A549 (cell line): ENCODE results near the gene HDAC1. TPM values are rescaled to one million over a fixed set of nuclear protein-coding genes. Genes with fewer than 3 reads are reported as not detected.
A peak's percentile ranks its signal among the peaks of the same experiment; 100 is the strongest.

ENCODE experiments used
- BHLHE40 ChIP-seq: IDR thresholded peaks from 2 replicates; pipeline ENCODE4 v1.6.1; 2012; ENCODE audit warnings: low read depth, low read length, inconsistent platforms
- CBX2 ChIP-seq: fragments of 200-600 bp; sonication (generic); IDR thresholded peaks from 2 replicates; pipeline ENCODE4 v1.6.1; 2016; ENCODE audit warnings: low read depth, mild to moderate bottlenecking, borderline replicate concordance
- CHD2 ChIP-seq: fragments of 150-350 bp; IDR thresholded peaks from 2 replicates; pipeline ENCODE4 v1.6.1; 2014; ENCODE audit warnings: low read length; ENCODE audit not compliant: partially characterized antibody
- EHMT2 ChIP-seq: fragments of 200-600 bp; sonication (generic); IDR thresholded peaks from 2 replicates; pipeline ENCODE4 v1.6.1; 2016; ENCODE audit warnings: antibody characterized with exemption, low read depth, mild to moderate bottlenecking, moderate library complexity
- ELK1 ChIP-seq: fragments of 150-350 bp; IDR thresholded peaks from 2 replicates; pipeline ENCODE4 v1.6.1; 2014; ENCODE audit warnings: low read depth, mild to moderate bottlenecking, low read length
- HDAC2 ChIP-seq: fragments of 200-600 bp; sonication (generic); IDR thresholded peaks from 2 replicates; pipeline ENCODE4 v1.6.1; 2016
- MAZ ChIP-seq: fragments of 150-350 bp; IDR thresholded peaks from 2 replicates; pipeline ENCODE4 v1.6.1; 2014; ENCODE audit warnings: antibody characterized with exemption, low read depth, low read length, borderline replicate concordance
- MYC ChIP-seq: IDR thresholded peaks from 2 replicates; pipeline ENCODE4 v1.6.1; 2012; ENCODE audit warnings: mild to moderate bottlenecking, inconsistent platforms, low read length, improper control_type of control experiment, borderline replicate concordance
- PHF8 ChIP-seq: fragments of 200-600 bp; sonication (generic); IDR thresholded peaks from 2 replicates; pipeline ENCODE4 v1.6.1; 2016; ENCODE audit warnings: low read depth, mild to moderate bottlenecking, antibody characterized with exemption, moderate library complexity, borderline replicate concordance
- REST ChIP-seq: fragments of 200-600 bp; sonication (generic); IDR thresholded peaks from 2 replicates; pipeline ENCODE4 v1.6.1; 2016; ENCODE audit warnings: antibody characterized with exemption, mild to moderate bottlenecking, moderate library complexity
- RFX5 ChIP-seq: fragments of 450-650 bp; IDR thresholded peaks from 2 replicates; pipeline ENCODE4 v1.7.1; 2014; ENCODE audit warnings: antibody characterized with exemption, mild to moderate bottlenecking, moderate library complexity
- RNF2 ChIP-seq: fragments of 200-600 bp; sonication (generic); IDR thresholded peaks from 2 replicates; pipeline ENCODE4 v1.6.1; 2016; ENCODE audit warnings: low read depth, mild to moderate bottlenecking, antibody characterized with exemption, moderate library complexity, borderline replicate concordance
- ZFP36 ChIP-seq: fragments of 450-650 bp; IDR thresholded peaks from 2 replicates; pipeline ENCODE4 v1.6.1; 2014; ENCODE audit warnings: borderline replicate concordance; ENCODE audit not compliant: partially characterized antibody
- polyA plus RNA-seq, 4 experiments: library from polyadenylated mRNA; depleted of rRNA in 3 of 4; stranded (reverse); fragments of >200 nt; fragmentation: RNase III in 1 of 4; extraction: RNeasy Plus Mini Kit Qiagen cat#74134 plus additional on column Dnase treatment in 1 of 4; gene quantifications; 2 replicates in 3 of 4; 3 replicates in 1 of 4; pipeline ENCODE4 v1.2.3, GENCODE V29; 2011 to 2017
- TF ChIP-seq, protein P1 (sequence below): fragments of 250-450 bp; sonication (Bioruptor Pico); IDR thresholded peaks from 2 replicates; pipeline ENCODE4 v1.5.0; 2020; ENCODE audit warnings: low read depth, mild to moderate bottlenecking, moderate library complexity
- TF ChIP-seq, protein P2 (sequence below): fragments of >200 bp; sonication (Bioruptor Twin); formaldehyde crosslinking; IDR thresholded peaks from 3 replicates; pipeline ENCODE4 v1.6.1; 2016
- TF ChIP-seq, protein P3 (sequence below): fragments of 250-450 bp; sonication (Bioruptor Pico); IDR thresholded peaks from 2 replicates; pipeline ENCODE4 v1.5.0; 2021; ENCODE audit warnings: mild to moderate bottlenecking, moderate library complexity, borderline replicate concordance

Gene HDAC1
- polyA plus RNA-seq, 2 of the 4 experiments (the other 2 are of a cell fraction) = 99.6 to 135 TPM

DNA sequence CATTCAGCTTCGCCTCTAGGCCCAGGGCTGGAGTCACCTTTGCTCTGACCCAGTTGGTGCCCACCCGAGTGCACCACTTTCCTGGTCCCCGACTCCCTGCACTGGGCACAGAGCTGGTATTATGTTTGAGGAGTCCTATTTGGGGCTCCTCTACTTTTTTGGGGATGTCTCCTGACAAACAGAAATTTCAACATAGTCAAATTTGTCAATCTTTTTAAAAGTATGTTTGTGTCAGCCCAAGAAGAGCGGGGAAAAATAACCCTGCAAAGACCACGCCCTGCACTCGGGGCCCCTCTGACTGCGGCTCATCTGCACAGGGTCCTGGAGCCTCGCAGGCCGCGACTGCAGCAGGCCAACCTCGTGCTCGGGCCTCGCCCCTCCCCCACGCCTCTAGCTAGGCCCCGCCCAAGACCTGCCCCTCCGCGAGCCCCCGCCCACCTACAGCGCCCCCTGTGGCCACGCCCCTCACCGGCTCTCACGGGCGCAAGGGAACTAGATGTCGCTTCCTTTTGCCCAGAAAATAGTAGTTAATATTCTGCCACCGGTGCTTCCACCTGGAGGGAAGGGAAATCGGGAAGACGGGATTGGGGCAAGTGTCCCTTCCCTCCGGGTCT, 59.0 kb downstream of the HDAC1 start (continued):
- TF ChIP-seq, protein P1, sequence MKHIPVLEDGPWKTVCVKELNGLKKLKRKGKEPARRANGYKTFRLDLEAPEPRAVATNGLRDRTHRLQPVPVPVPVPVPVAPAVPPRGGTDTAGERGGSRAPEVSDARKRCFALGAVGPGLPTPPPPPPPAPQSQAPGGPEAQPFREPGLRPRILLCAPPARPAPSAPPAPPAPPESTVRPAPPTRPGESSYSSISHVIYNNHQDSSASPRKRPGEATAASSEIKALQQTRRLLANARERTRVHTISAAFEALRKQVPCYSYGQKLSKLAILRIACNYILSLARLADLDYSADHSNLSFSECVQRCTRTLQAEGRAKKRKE (CRISPR knock-in tag) = no peak
- TF ChIP-seq REST (no peak), MAZ (no peak), PHF8 (no peak), EHMT2 (no peak), ZFP36 (no peak), BHLHE40 (no peak), RFX5 (no peak), ELK1 (no peak), CHD2 (no peak), HDAC2 (no peak), RNF2 (peak; percentile 90; the same call in 1 of the 2 replicates), CBX2 (no peak), MYC (peak; percentile 66; the same call in 1 of the 2 replicates)
- TF ChIP-seq, protein P2, sequence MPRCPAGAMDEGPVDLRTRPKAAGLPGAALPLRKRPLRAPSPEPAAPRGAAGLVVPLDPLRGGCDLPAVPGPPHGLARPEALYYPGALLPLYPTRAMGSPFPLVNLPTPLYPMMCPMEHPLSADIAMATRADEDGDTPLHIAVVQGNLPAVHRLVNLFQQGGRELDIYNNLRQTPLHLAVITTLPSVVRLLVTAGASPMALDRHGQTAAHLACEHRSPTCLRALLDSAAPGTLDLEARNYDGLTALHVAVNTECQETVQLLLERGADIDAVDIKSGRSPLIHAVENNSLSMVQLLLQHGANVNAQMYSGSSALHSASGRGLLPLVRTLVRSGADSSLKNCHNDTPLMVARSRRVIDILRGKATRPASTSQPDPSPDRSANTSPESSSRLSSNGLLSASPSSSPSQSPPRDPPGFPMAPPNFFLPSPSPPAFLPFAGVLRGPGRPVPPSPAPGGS = no peak
- TF ChIP-seq, protein P3, sequence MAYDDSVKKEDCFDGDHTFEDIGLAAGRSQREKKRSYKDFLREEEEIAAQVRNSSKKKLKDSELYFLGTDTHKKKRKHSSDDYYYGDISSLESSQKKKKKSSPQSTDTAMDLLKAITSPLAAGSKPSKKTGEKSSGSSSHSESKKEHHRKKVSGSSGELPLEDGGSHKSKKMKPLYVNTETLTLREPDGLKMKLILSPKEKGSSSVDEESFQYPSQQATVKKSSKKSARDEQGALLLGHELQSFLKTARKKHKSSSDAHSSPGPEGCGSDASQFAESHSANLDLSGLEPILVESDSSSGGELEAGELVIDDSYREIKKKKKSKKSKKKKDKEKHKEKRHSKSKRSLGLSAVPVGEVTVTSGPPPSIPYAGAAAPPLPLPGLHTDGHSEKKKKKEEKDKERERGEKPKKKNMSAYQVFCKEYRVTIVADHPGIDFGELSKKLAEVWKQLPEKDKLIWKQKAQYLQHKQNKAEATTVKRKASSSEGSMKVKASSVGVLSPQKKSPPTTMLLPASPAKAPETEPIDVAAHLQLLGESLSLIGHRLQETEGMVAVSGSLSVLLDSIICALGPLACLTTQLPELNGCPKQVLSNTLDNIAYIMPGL (CRISPR knock-in tag) = no peak
- TF ChIP-seq, all 56 proteins: peak for 5
